Neuron (in vitro differentiated cells): Measurements from ENCODE around the gene DPM1.

Source experiments
- H2AFZ ChIP-seq: one replicate; pipeline ENCODE4 v1.6.1; 2013; ENCODE audit warnings: low read depth, mild to moderate bottlenecking, inconsistent platforms, low read length, moderate library complexity
- H3K27me3 ChIP-seq: one replicate; pipeline ENCODE4 v1.6.1; 2013; ENCODE audit warnings: low read length; ENCODE audit not compliant: insufficient read depth
- H3K36me3 ChIP-seq: one replicate; pipeline ENCODE4 v1.6.1; 2013; ENCODE audit warnings: low read length; ENCODE audit not compliant: insufficient read depth
- H3K4me1 ChIP-seq: one replicate; pipeline ENCODE4 v1.6.1; 2013; ENCODE audit warnings: low read length; ENCODE audit not compliant: insufficient read depth
- H3K4me3 ChIP-seq: 2 replicates; pipeline ENCODE4 v1.5.1; 2013; ENCODE audit warnings: mild to moderate bottlenecking, low read length, moderate library complexity
- H3K9me3 ChIP-seq: one replicate; pipeline ENCODE4 v1.6.1; 2013; ENCODE audit warnings: low read length

DPM1 gene

DNA sequence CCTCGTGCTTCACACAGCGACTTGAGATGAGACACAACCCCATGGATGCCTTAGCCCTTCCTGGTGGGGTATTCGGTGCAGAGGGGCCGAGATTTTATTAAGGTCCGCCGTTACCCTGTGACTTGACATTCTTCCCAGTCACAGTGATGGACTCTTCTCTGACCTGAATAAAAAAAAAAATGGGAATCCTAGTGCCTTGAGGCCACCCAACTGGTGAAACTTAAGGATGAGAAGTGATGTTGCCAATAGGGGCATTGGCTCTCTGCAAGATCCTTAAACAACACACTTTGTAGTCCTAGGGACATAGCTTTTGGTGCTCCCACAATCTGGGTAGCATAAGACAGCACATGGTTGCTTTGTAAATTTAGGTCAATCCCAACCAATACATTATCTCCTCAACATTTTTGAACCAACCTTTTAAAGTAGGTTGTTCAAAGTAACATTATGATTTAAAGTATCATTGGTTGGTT, 26.3 kb downstream of the DPM1 start:
- H3K9me3 ChIP-seq: no peaks in the 10 kb centered on the region
- peaks cover 20% of the 10 kb centered on the region for H3K4me1 ChIP-seq
- H3K36me3 ChIP-seq: peaks cover 61% of the 10 kb centered on the region
- peak overlapping the region; percentile 39 for H2AFZ ChIP-seq
- H3K4me3 ChIP-seq: no peak overlapping the region
- H3K27me3 ChIP-seq: no peaks in the 10 kb centered on the region

DNA sequence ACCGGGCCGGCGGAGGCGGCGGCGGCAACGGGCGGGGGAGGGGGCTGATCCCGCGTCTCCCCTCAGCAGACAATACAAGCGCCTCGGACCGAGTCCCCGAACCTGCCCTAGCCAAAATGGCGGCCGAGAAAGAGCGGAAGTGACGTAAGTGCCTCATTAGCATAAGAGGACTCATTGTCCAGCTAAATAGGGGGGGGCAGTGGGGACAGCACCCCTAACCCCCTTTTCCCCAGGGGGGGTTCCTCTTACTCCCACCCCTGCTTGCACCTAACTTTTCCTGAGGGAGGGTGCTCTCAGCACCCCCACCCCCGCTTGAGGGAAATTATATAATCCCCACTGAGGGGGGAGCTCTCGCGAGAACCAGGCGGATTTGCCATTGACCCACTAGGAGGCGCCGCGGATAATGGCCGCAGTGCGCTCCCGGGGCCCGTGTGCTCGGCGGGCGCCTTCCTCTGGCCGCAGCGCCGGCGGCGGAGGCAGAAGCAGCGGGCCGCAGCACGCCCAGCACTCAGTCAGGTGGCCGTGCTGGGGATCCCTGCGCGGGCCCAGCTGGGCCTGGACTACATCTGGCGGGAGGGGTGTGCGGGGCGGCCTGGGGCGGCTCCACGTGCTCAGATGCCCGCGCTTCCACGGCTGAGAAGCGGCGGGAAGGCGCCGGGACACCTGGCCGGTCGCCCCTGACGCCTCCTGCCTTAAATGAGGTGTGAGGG, 26.9 kb downstream of the DPM1 start, which contains the start of gene ADNP:
ADNP (minus strand) TSS at position 132 of the 710 bp plus-strand sequence. CDS start 27,441 bp downstream, outside the sequence.
- H3K9me3 ChIP-seq: no peaks in the 10 kb centered on the region
- peaks cover 20% of the 10 kb centered on the region for H3K4me1 ChIP-seq
- peaks cover 59% of the 10 kb centered on the region for H3K36me3 ChIP-seq
- peak within 1 kb of the TSS; percentile 91 for H3K4me3 ChIP-seq
- H2AFZ ChIP-seq: peak within 1 kb of the TSS; percentile 39
- H3K27me3 ChIP-seq: no peaks in the 10 kb centered on the region

GRCh38 chr20:50930976-50931305, 27.4 kb downstream of the DPM1 start:
- Histone ChIP-seq H3K4me3 (peak overlapping the region; percentile 91), H3K27me3 (no peaks in the 10 kb centered on the region), H3K4me1 (peaks cover 20% of the 10 kb centered on the region), H3K36me3 (peaks cover 58% of the 10 kb centered on the region), H2AFZ (no peak overlapping the region), H3K9me3 (no peaks in the 10 kb centered on the region)

- H3K4me3 ChIP-seq: peak overlapping the region; percentile 91
- H3K4me1 ChIP-seq: peaks cover 20% of the 10 kb centered on the region
- H3K36me3 ChIP-seq: peaks cover 58% of the 10 kb centered on the region
- no peaks in the 10 kb centered on the region for H3K27me3 ChIP-seq
- no peak overlapping the region for H2AFZ ChIP-seq
- H3K9me3 ChIP-seq: no peaks in the 10 kb centered on the region
These were observed 28.0 kb downstream of the DPM1 start for GRCh38 chr20:50930139-50930975.

- H3K4me1 ChIP-seq: peaks cover 20% of the 10 kb centered on the region
- H3K9me3 ChIP-seq: no peaks in the 10 kb centered on the region
- no peak overlapping the region for H2AFZ ChIP-seq
- H3K27me3 ChIP-seq: no peaks in the 10 kb centered on the region
- H3K4me3 ChIP-seq: peak overlapping the region; percentile 91
- peaks cover 60% of the 10 kb centered on the region for H3K36me3 ChIP-seq
These were observed 28.8 kb downstream of the DPM1 start for GRCh38 chr20:50929299-50930138.

- H3K4me3 ChIP-seq: peak overlapping the region; percentile 91
- peaks cover 56% of the 10 kb centered on the region for H3K36me3 ChIP-seq
- H3K27me3 ChIP-seq: no peaks in the 10 kb centered on the region
- peaks cover 20% of the 10 kb centered on the region for H3K4me1 ChIP-seq
- H2AFZ ChIP-seq: no peak overlapping the region
- no peaks in the 10 kb centered on the region for H3K9me3 ChIP-seq
These were observed 29.9 kb downstream of the DPM1 start for GRCh38 chr20:50928469-50928868.

DNA sequence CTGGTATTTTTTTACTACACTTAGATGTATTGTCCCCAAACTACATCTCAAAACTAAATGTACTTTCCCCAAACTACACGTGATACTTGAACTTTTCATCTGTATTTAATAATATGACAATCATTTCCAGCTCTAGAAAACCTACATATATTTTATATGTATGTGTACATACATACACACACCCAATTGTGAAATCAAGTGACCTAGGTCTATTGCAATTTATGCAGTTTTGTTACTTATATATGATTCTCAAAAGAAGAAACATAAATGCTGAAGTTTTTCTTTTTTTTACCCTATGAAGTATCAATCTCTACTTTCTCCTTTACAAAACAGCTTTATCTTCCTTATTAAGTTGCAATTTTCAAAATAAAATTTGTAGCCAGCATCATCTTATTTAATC, 31.8 kb downstream of the DPM1 start:
- Histone ChIP-seq H3K36me3 (peaks cover 61% of the 10 kb centered on the region), H3K4me1 (peaks cover 20% of the 10 kb centered on the region), H3K9me3 (no peaks in the 10 kb centered on the region), H2AFZ (no peak overlapping the region), H3K4me3 (no peak overlapping the region), H3K27me3 (no peaks in the 10 kb centered on the region)

GRCh38 chr20:50924261-50924920, 33.9 kb downstream of the DPM1 start:
- H3K9me3 ChIP-seq: no peaks in the 10 kb centered on the region
- no peak overlapping the region for H2AFZ ChIP-seq
- no peaks in the 10 kb centered on the region for H3K27me3 ChIP-seq
- peaks cover 16% of the 10 kb centered on the region for H3K4me1 ChIP-seq
- H3K36me3 ChIP-seq: peaks cover 71% of the 10 kb centered on the region
- H3K4me3 ChIP-seq: no peak overlapping the region

DNA sequence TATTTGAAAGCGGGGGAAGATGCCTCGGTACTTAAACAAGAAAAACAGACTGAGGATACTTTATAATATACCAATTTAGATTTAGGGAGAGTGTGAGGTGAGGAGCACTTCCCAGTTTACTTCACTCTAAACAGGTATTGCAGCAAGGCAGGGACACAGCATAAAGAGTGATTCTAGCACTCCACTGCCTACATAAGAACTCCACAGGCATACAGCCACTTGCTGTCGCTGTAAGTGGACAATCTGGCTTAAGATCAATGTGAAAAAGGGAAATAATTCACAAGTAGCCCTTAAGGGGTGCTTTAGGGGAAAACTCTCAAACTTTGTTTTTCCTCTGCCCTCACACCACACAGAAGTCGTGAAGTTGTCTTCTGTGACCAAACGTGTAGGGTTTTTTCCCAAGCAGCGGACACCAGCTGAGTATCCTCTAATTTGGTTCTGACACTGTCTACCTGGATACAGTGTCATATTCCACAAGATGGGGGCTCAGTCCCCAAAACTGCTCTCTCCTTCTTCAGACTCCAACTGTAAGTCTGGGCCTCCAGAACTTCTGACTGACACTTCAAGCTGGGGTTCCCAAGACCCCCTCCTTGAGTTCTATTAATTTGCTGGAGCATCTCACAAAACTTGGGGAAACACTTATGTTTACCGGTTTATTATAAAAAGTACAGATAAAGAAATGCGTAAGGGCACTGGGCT, 36.4 kb downstream of the DPM1 start:
- Histone ChIP-seq H3K27me3 (no peaks in the 10 kb centered on the region), H3K4me3 (no peak overlapping the region), H3K4me1 (peaks cover 5% of the 10 kb centered on the region), H3K36me3 (peaks cover 64% of the 10 kb centered on the region), H2AFZ (no peak overlapping the region), H3K9me3 (no peaks in the 10 kb centered on the region)

DNA sequence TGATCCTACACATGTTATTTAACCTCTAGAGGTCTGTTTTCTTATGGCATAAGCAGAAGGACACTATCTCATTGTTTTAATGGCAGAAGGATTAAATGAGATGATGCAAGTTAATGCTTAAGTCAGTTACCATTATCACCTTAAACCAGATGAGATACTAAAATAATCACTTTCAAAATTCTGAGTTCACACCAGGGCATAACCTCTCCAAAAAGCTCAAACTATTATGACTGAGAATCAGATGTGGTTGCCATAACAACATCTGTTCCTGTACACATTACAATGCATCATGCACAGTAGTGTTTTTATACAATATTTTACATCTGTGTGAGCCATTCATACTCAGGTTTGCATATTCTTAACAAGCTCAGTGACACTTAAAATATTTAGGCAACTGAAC, 37.3 kb downstream of the DPM1 start:
- Histone ChIP-seq H3K36me3 (peaks cover 62% of the 10 kb centered on the region), H3K9me3 (no peaks in the 10 kb centered on the region), H3K27me3 (no peaks in the 10 kb centered on the region), H2AFZ (no peak overlapping the region), H3K4me3 (no peak overlapping the region), H3K4me1 (peaks cover 10% of the 10 kb centered on the region)

GRCh38 chr20:50919567-50919966, 38.8 kb downstream of the DPM1 start:
- H3K4me3 ChIP-seq: no peak overlapping the region
- peaks cover 10% of the 10 kb centered on the region for H3K4me1 ChIP-seq
- H3K27me3 ChIP-seq: no peaks in the 10 kb centered on the region
- no peaks in the 10 kb centered on the region for H3K9me3 ChIP-seq
- no peak overlapping the region for H2AFZ ChIP-seq
- peaks cover 53% of the 10 kb centered on the region for H3K36me3 ChIP-seq

GRCh38 chr20:50918403-50918802, 39.9 kb downstream of the DPM1 start:
- H3K36me3 ChIP-seq: peaks cover 54% of the 10 kb centered on the region
- H3K4me1 ChIP-seq: peaks cover 10% of the 10 kb centered on the region
- H3K27me3 ChIP-seq: no peaks in the 10 kb centered on the region
- H2AFZ ChIP-seq: no peak overlapping the region
- H3K4me3 ChIP-seq: no peak overlapping the region
- H3K9me3 ChIP-seq: no peaks in the 10 kb centered on the region
